Gastroesophageal sphincter (tissue), 3 donors: ENCODE results near the gene SNRPE.

ENCODE experiments used
- CTCF ChIP-seq, 4 experiments: fragments of 200-600 bp in 2 of 4; fragments of 450-650 bp in 2 of 4; sonication (generic) in 1 of 4; IDR thresholded peaks; one replicate each; pipeline ENCODE4 v1.5.1; 2017 to 2019; ENCODE audit warnings: antibody characterized with exemption in 4 of 4, mild to moderate bottlenecking in 2 of 4, moderate library complexity in 2 of 4
- EP300 ChIP-seq: sonication (generic); formaldehyde crosslinking; IDR thresholded peaks from one replicate; pipeline ENCODE4 v1.6.1; 2017; ENCODE audit warnings: antibody characterized with exemption, mild to moderate bottlenecking
- POLR2A ChIP-seq, 2 donors: fragments of 450-650 bp; IDR thresholded peaks; one replicate each; pipeline ENCODE4 v1.6.1; 2017; ENCODE audit warnings: antibody characterized with exemption in 2 of 2, mild to moderate bottlenecking in 2 of 2, moderate library complexity in 1 of 2
- POLR2AphosphoS5 ChIP-seq: sonication (generic); formaldehyde crosslinking; IDR thresholded peaks from one replicate; pipeline ENCODE4 v1.6.1; 2017; ENCODE audit warnings: antibody characterized with exemption

- no peak for TF ChIP-seq CTCF (IDR thresholded peaks at IDR 0.05)
- TF ChIP-seq POLR2AphosphoS5: no peak
- no peak for TF ChIP-seq POLR2A (IDR thresholded peaks at IDR 0.05)
- TF ChIP-seq EP300: no peak
Measured at GRCh38 chr1:203839081-203839480, 22.3 kb upstream of the SNRPE start.
